ENCODE data around the gene RMND5A. TPM values are rescaled to one million over a fixed set of nuclear protein-coding genes. Genes with fewer than 3 reads are reported as not detected.
A peak's percentile ranks its signal among the peaks of the same experiment; 100 is the strongest.
"Not testable (repeated sequence)": the region's sequence is repeated elsewhere in the genome, so short reads cannot be mapped to it uniquely, and the experiment has no call there.

RMND5A gene
- total RNA-seq, 1 donor, result 24.6 TPM

DNA sequence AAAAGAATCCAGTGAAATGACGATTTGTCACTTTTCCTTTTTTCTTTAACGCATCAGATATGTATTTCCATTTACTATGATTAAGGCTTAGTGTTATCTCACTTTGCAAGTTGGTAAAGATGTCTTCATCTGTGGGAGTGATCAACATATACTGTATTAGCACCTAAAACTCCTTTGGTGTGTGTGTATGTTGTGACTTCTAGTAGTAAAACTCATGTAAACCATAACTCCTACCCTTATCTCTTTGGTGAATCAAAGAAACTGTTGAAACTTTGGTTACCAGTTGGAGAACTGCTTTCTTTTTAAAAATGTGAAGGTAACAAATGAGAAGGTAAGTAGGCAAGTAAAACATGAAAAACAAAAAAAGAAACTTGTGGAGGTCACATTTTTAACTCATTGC, 5.6 kb downstream of the RMND5A start:
- not testable (repeated sequence) for DNase-seq (ENCODE audit: low read depth); H3K4me3 ChIP-seq (ENCODE audit: low read depth, low read length)

DNA sequence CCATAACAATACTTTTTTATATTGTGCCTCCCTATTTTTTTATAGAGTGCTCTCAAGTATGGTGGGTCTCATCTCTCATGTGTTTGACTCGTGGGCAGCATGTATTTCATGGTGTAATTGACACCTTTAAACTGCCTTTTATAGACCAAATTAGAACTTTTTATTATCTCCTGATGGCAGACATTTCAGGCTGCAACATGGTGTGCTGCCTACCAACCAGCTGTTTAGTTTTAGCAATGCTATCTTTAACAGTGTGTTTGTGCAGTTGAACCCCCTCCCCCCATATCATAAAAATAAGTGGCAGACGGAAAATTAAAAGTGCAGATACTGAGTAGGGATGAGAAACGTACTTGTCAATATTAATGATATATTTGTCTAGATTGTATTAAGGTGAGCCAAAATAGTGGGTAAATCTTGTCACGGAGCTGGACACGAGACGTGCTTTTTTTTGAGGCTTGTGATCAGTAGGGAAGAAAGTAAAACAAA, 12.0 kb downstream of the RMND5A start:
- not testable (repeated sequence) for H3K4me3 ChIP-seq (ENCODE audit: low read depth, low read length); DNase-seq (ENCODE audit: low read depth)

DNA sequence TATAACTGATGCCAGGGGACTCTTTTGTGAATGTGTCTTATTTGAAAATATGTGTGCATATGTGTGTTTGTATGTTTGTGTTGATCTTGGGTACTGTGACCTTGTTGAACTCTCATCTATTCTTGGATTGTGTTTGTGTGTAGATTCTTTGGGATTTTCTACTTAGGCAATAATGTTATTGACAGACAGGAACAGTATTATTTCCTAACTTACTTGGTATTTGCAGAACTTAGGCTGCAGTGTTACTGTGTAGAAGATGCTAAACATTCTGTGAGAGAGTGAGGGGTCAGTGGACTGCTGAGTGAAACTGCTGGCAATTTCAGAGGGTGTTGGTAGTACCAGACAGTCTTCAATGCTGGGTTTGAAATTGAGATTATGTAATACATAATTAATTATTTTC, 12.7 kb downstream of the RMND5A start:
- not testable (repeated sequence) for DNase-seq (ENCODE audit: low read depth); H3K4me3 ChIP-seq (ENCODE audit: low read depth, low read length)

DNA sequence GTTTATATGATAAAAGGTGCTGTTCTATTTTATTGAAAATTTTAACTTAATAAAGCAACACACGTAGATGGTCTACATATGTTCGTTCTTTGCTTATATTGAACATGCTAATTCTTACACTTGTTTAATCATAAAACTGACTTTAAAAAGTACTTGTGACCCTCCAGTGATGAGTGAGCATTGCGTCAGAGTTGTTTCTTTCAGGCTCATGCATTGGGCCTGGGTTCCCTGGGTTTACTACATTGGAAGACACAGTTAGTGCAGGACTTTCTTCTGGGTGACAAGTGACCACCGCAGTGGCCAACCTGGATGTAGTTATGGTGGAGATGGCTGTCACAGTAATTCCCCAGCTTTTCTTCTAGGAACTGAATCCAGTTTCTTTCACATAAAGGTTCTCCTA, 13.4 kb downstream of the RMND5A start:
- not testable (repeated sequence) for H3K4me3 ChIP-seq (ENCODE audit: low read depth, low read length); DNase-seq (ENCODE audit: low read depth)

DNA sequence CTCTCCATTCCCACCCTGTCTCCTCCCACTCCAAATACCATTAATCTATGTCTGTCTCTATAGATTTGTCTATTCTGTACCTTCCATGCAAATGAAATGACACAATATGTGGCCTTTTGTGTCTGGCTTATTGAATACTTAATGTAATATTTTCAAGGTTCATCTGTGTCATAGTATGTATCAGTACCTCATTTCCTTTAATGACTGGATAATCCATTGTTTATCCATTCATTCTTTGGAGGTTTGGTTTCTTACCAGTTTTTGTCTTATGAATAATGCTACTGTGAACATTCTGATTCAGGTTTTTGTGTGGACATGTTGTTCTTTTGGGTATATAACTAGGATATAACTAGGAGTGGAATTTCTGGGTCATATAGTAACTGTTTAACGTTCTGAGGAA, 14.8 kb downstream of the RMND5A start:
- not testable (repeated sequence) for DNase-seq (ENCODE audit: low read depth); H3K4me3 ChIP-seq (ENCODE audit: low read depth, low read length)

DNA sequence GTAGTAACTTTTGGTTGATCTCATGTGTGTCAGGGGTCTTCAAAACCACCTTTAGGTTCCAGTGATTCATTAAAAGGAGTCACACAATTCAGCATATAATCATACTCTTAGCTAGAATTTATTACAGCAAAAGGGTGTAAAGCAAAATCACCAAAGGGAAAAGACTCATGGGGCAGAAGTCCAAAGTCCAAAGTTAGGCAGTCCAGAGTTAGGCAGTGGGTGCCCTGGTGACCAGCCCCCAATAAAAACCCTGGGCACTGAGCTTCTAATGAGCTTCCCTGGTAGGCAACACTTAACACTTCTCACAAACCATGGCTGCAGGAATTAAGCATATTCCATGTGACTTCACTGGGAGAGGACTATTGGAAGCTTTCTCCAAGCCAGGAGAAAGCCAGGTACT, 19.4 kb downstream of the RMND5A start:
- not testable (repeated sequence) for DNase-seq (ENCODE audit: low read depth); H3K4me3 ChIP-seq (ENCODE audit: low read depth, low read length)

DNA sequence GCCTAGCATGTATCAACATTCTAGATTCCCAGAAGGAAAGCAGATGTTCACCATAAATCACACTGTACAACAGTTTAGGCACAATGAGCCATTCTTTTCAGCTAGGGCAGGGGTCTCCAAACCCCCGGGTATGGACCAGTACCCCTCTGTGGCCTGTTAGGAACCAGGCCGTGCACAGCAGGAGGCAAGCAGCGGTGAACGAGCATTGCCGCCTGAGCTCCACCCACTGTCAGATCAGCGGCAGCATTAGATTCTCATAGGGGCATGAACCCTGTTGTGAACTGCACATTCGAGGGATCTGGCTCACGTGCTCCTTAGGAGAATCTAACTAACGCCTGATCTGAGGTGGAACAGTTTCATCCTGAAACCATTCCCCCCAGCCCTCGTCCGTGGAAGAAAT, 19.8 kb downstream of the RMND5A start:
- not testable (repeated sequence) for DNase-seq (ENCODE audit: low read depth); H3K4me3 ChIP-seq (ENCODE audit: low read depth, low read length)

DNA sequence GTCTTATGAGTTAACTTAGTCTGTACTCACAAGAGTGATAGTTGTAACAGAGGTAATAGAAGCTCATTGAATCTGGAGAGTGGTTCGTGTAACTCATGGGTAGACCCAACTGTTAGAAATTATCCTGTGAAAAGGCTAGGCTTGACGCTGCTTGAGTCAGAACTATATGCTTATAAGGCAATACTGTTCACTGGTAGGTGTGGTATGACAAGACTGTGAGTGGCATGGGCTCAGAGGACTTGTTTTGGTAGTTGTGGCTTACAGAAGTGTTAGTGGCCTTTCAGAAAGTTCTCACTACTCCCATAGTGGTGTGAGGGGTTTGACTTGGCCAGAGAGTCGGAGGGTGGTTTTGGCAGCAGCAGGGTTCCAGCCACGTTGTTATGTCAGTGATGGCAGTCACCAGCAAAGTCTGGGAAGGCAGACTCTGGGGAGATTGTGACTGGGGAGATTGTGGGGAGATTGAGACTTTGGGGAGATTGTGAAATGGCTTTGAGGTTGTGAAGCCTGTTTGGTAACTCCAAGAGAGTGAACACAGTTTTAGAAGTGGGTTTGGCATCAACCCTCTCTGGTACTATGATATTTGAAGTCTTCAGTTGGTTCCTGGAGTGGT, 21.9 kb downstream of the RMND5A start:
- not testable (repeated sequence) for DNase-seq (ENCODE audit: low read depth); H3K4me3 ChIP-seq (ENCODE audit: low read depth, low read length)

DNA sequence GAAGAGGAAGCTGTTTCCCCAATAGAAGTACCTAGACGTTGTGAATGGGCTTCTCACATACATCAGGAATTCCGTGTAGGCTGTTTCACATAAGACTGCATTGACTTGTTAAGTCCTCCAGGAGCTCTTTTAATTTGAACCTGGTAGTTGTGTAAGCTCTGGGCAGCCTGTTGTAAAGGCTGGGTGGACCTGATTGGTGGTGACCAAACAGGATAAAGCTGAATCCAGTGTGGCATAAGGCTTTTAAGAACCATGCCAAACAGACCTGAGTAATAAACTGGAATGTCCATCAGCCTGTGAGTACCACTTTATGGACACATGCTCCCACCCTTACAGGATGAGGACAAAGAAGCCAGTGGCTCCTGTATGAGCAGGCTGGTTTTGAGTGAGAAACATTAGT, 24.1 kb downstream of the RMND5A start:
- TF ChIP-seq, protein P1, sequence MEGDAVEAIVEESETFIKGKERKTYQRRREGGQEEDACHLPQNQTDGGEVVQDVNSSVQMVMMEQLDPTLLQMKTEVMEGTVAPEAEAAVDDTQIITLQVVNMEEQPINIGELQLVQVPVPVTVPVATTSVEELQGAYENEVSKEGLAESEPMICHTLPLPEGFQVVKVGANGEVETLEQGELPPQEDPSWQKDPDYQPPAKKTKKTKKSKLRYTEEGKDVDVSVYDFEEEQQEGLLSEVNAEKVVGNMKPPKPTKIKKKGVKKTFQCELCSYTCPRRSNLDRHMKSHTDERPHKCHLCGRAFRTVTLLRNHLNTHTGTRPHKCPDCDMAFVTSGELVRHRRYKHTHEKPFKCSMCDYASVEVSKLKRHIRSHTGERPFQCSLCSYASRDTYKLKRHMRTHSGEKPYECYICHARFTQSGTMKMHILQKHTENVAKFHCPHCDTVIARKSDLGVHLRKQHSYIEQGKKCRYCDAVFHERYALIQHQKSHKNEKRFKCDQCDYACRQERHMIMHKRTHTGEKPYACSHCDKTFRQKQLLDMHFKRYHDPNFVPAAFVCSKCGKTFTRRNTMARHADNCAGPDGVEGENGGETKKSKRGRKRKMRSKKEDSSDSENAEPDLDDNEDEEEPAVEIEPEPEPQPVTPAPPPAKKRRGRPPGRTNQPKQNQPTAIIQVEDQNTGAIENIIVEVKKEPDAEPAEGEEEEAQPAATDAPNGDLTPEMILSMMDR (IDR thresholded peaks at IDR 0.05; ENCODE audit: insufficient read depth, low read depth, low read length), result no peak
- DNase-seq (ENCODE audit: low read depth), result no peak
- H3K4me3 ChIP-seq (ENCODE audit: low read depth, low read length), result no peak overlapping the region

DNA sequence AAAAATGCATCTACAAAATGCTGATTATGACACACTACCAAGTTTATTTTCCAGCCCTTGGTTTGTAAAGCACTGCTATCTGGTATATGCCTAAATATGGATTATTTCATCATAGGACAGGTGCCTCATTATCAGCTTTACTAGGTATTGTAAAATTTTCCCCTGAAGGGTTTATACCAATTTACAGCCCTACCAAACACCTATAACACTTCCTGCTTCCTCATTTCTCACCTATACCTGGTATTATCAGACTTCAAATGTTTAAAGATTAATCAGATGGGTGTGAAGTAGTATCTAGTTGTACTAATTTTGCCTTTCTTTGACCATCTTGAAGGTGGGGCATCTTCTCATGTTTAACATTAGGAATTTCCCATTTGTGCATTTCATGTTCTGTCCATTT, 26.8 kb downstream of the RMND5A start:
- TF ChIP-seq, protein P1 (IDR thresholded peaks at IDR 0.05; ENCODE audit: insufficient read depth, low read depth, low read length), result no peak
- no peak overlapping the region for H3K4me3 ChIP-seq (ENCODE audit: low read depth, low read length)
- DNase-seq (ENCODE audit: low read depth), result no peak

DNA sequence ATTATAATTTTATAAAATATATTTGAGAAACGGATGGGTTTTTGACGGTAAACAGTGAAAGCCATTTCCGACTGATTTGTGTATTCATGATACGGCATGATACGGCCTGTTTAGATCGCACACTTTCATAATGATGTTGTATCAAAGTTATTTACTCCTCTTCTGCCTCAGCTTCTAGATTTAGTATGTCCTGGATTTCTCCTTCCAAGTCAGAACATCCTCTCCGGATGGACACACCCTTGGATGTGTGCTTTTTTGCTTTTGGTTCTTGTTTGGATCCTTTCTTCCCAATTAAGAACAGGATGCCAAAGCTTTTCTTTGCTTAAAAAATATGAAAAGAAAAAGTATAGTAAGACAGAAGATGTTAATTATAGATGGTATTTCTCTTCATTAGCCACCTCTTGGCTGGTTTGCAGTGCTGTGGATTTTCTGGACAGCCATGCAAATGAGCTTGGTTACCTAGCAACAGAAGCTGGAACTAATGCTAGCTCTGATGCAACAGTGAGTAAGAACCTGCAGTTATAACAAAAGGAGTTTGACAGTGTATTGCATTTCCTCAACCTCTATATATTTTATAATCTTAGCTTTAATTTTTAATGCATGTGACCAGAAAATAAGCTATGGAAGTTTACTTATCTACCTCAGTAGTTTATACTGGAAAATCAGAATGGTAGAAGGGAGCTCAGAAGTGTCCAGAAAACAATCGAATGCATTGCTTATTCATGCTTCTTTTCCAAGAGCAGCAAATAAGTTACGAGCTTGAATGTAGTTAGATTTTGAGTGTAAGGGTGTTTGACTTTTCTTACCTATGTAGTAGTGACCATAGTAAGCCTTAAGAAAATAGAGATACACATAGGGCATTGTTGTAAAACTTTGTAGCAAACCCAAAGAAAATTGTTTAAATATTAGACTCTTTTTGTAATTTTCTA, 27.9 kb downstream of the RMND5A start:
- DNase-seq (ENCODE audit: low read depth), result peak; percentile 88
- TF ChIP-seq, protein P1 (IDR thresholded peaks at IDR 0.05; ENCODE audit: insufficient read depth, low read depth, low read length), result no peak
- no peak overlapping the region for H3K4me3 ChIP-seq (ENCODE audit: low read depth, low read length)
